KMS-11 (cell line): ENCODE results near the gene NUDT12.

ENCODE experiments used
- H2AFZ ChIP-seq: fragments of 200-600 bp; sonication (generic); 2 replicates; pipeline ENCODE4 v1.6.1; 2016; ENCODE audit warnings: antibody characterized with exemption, mixed run types, low read depth
- H3K27ac ChIP-seq: fragments of 200-600 bp; sonication (generic); 2 replicates; pipeline ENCODE4 v1.6.1; 2016; ENCODE audit warnings: mild to moderate bottlenecking, mixed run types
- H3K27me3 ChIP-seq: fragments of 200-600 bp; sonication (generic); 2 replicates; pipeline ENCODE4 v1.6.1; 2017; ENCODE audit warnings: mild to moderate bottlenecking, low read depth, mixed run types, moderate library complexity; ENCODE audit not compliant: insufficient read depth
- H3K36me3 ChIP-seq: fragments of 200-600 bp; sonication (generic); 2 replicates; pipeline ENCODE4 v1.6.1; 2017; ENCODE audit warnings: mild to moderate bottlenecking, mixed run types; ENCODE audit not compliant: insufficient read depth
- H3K4me1 ChIP-seq: fragments of 200-600 bp; sonication (generic); 2 replicates; pipeline ENCODE4 v1.6.1; 2016; ENCODE audit warnings: mild to moderate bottlenecking, low read depth, mixed run types; ENCODE audit not compliant: poor library complexity, severe bottlenecking
- H3K4me2 ChIP-seq: fragments of 200-600 bp; sonication (generic); 2 replicates; pipeline ENCODE4 v1.7.0; 2016; ENCODE audit warnings: mild to moderate bottlenecking, mixed run types
- H3K4me3 ChIP-seq: fragments of 200-600 bp; sonication (generic); IDR thresholded peaks from 2 replicates; pipeline ENCODE4 v1.6.1; 2017; ENCODE audit warnings: low read depth, low read length, mixed read lengths; ENCODE audit not compliant: insufficient read depth
- H3K79me2 ChIP-seq: fragments of 200-600 bp; sonication (generic); 2 replicates; pipeline ENCODE4 v1.6.1; 2016; ENCODE audit warnings: low read depth, mixed run types; ENCODE audit not compliant: insufficient read depth
- H3K9ac ChIP-seq: fragments of 200-600 bp; sonication (generic); 2 replicates; pipeline ENCODE4 v1.6.1; 2016; ENCODE audit warnings: mild to moderate bottlenecking, mixed run types
- H4K20me1 ChIP-seq: fragments of 200-600 bp; sonication (generic); 2 replicates; pipeline ENCODE4 v1.6.1; 2016; ENCODE audit warnings: mild to moderate bottlenecking, mixed run types; ENCODE audit not compliant: insufficient read depth
- CTCF ChIP-seq: fragments of 200-600 bp; sonication (generic); conservative IDR thresholded peaks from 2 replicates; pipeline ENCODE4 v1.6.1; 2017; ENCODE audit warnings: low read depth, mild to moderate bottlenecking, antibody characterized with exemption, low read length, moderate library complexity, mixed read lengths

The NUDT12 gene

GRCh38 chr5:103542441-103542840 lies 20.1 kb downstream of the NUDT12 start:
- no peak overlapping the region for H3K27ac ChIP-seq
- no peaks in the 10 kb centered on the region for H4K20me1 ChIP-seq
- peaks cover 14% of the 10 kb centered on the region for H3K4me1 ChIP-seq
- H3K9ac ChIP-seq: no peak overlapping the region
- no peaks in the 10 kb centered on the region for H3K79me2 ChIP-seq
- no peak overlapping the region for H2AFZ ChIP-seq
- no peaks in the 10 kb centered on the region for H3K36me3 ChIP-seq
- H3K4me2 ChIP-seq: no peak overlapping the region
- TF ChIP-seq CTCF: no peak
- no peaks in the 10 kb centered on the region for H3K27me3 ChIP-seq
- no peak overlapping the region for H3K4me3 ChIP-seq

DNA sequence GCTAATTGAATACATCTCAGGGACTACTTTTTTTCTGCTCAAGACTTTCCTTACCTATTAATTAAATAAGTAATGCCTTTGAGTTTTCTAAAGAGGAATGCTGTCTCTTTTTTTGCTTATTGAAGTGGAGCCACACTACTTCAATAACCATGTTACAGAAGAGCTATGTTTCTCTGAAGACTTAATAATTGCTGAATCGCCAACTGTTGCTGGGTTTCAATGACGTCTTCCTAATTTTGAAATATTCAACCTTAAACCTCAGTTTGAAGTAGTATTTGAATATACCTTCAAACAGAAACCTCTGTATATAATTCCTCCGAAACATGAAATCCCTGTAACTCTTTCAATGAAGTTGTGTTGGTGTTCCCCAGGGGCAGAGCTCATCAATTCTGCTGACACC lies 21.0 kb downstream of the NUDT12 start:
- Histone ChIP-seq H4K20me1 (no peaks in the 10 kb centered on the region), H3K36me3 (no peaks in the 10 kb centered on the region), H2AFZ (no peak overlapping the region), H3K27ac (no peak overlapping the region), H3K4me3 (no peak overlapping the region), H3K79me2 (no peaks in the 10 kb centered on the region), H3K9ac (no peak overlapping the region), H3K27me3 (no peaks in the 10 kb centered on the region), H3K4me1 (peaks cover 5% of the 10 kb centered on the region), H3K4me2 (no peak overlapping the region)
- TF ChIP-seq CTCF: no peak

- H3K9ac ChIP-seq: no peak overlapping the region
- H2AFZ ChIP-seq: no peak overlapping the region
- peaks cover under 1% of the 10 kb centered on the region for H3K4me1 ChIP-seq
- no peaks in the 10 kb centered on the region for H3K27me3 ChIP-seq
- TF ChIP-seq CTCF: no peak
- no peak overlapping the region for H3K4me2 ChIP-seq
- H3K79me2 ChIP-seq: no peaks in the 10 kb centered on the region
- H3K36me3 ChIP-seq: no peaks in the 10 kb centered on the region
- H4K20me1 ChIP-seq: no peaks in the 10 kb centered on the region
- no peak overlapping the region for H3K4me3 ChIP-seq
- no peak overlapping the region for H3K27ac ChIP-seq
These were observed 21.5 kb downstream of the NUDT12 start for GRCh38 chr5:103541114-103541513.

GRCh38 chr5:103539376-103540330 lies 22.9 kb downstream of the NUDT12 start:
- Histone ChIP-seq H3K36me3 (no peaks in the 10 kb centered on the region), H3K4me3 (no peak overlapping the region), H2AFZ (no peak overlapping the region), H4K20me1 (no peaks in the 10 kb centered on the region), H3K27me3 (no peaks in the 10 kb centered on the region), H3K27ac (no peak overlapping the region), H3K4me2 (no peak overlapping the region), H3K4me1 (no peaks in the 10 kb centered on the region), H3K9ac (no peak overlapping the region), H3K79me2 (no peaks in the 10 kb centered on the region)
- no peak for TF ChIP-seq CTCF
